OCI-LY1 (cell line): ENCODE results near the gene MKNK1.
A peak's percentile ranks its signal among the peaks of the same experiment; 100 is the strongest.

Source experiments
- CTCF ChIP-seq: fragments of 200-600 bp; sonication (generic), shearing (Covaris generic); IDR thresholded peaks from 2 replicates; pipeline ENCODE4 v1.5.1; 2017; ENCODE audit warnings: mild to moderate bottlenecking, antibody characterized with exemption, low read length, moderate library complexity, mixed read lengths
- EZH2 ChIP-seq: fragments of 200-600 bp; sonication (generic), shearing (Covaris generic); IDR thresholded peaks from 2 replicates; pipeline ENCODE4 v1.8.0; 2017; ENCODE audit warnings: borderline replicate concordance, mixed run types, mild to moderate bottlenecking, antibody characterized with exemption, low read length, moderate library complexity, mixed read lengths

- TF ChIP-seq CTCF (peak; percentile 64), EZH2 (no peak)
These were observed 56.3 kb downstream of the MKNK1 start for GRCh38 chr1:46547481-46548383.
